BLaER1 treated with 17β-estradiol and CSF1 and Interleukin-3, amounts not matched to agents 10 nM and 100 nM (cell line): ENCODE results near the gene FBXL20.
"Not testable (repeated sequence)": the region's sequence is repeated elsewhere in the genome, so short reads cannot be mapped to it uniquely, and the experiment has no call there.

Experiments used
- H3K27ac ChIP-seq, 11 experiments: shearing (Covaris generic); formaldehyde crosslinking; 2 replicates each; pipeline ENCODE4 v1.8.1; 2022
- H3K27me3 ChIP-seq, 11 experiments: shearing (Covaris generic); formaldehyde crosslinking; 2 replicates each; pipeline ENCODE4 v1.8.1; 2022
- H3K36me3 ChIP-seq, 11 experiments: shearing (Covaris generic); formaldehyde crosslinking; 2 replicates each; pipeline ENCODE4 v1.8.1; 2022
- H3K4me1 ChIP-seq, 10 experiments: shearing (Covaris generic); formaldehyde crosslinking; 2 replicates each; pipeline ENCODE4 v1.8.1; 2022
- H3K4me2 ChIP-seq, 11 experiments: shearing (Covaris generic); formaldehyde crosslinking; 2 replicates each; pipeline ENCODE4 v1.8.1; 2022
- H3K4me3 ChIP-seq, 10 experiments: shearing (Covaris generic); formaldehyde crosslinking; 2 replicates each; pipeline ENCODE4 v1.8.1; 2022
- H3K9ac ChIP-seq, 11 experiments: shearing (Covaris generic); formaldehyde crosslinking; 2 replicates each; pipeline ENCODE4 v1.8.1; 2022
- H3K9me3 ChIP-seq, 11 experiments: shearing (Covaris generic); formaldehyde crosslinking; replicated peaks in 1 of 11; 2 replicates each; pipeline ENCODE4 v1.8.1; 2022
- H4K20me1 ChIP-seq, 11 experiments: shearing (Covaris generic); formaldehyde crosslinking; 2 replicates each; pipeline ENCODE4 v1.8.1; 2022
- Cebpa-rat ChIP-seq, 11 experiments: shearing (Covaris generic); IDR thresholded peaks; 2 replicates each; pipeline ENCODE4 v1.8.1; 2022

The FBXL20 gene

DNA sequence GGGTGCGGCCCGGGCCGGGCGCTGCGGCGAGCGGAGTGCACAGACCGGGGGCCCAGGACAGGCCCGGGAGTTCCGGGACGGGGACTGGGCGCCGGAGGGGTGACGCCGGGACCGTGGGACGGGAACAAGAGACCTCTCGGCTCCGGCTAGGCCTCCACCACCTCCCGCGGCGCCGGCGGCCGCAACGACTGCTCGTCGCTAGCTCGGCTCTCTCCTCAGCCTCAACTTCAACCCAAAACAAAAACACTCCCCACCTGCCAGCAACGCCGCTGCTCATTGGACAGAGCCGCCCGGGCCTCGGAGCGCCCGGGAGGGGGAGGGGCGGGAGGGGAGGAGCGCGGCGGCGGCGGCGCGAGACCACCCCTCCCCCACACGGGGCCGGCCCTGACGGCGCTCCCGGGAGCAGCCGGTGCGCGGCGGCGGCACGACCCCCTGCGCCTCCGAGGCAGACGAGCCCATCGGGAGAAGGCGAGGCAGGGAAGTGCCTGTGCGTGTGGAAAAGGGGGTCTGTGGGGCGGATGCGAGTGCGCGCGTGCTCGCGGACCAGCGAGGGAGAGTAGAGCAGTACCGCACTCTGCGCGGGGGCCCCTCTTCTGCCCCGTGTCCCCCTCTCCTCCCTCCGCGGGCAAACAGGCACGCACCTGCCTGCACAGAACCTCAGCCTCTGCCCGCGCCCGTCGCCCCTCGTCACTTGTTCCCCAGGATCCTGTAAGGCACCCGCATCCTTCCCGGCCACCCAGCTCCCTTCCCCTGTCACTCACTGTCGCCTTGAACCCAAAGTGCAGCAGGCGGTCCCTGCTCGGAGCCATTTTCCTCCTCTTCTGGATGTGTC lies at the start of gene FBXL20:
TSS of gene FBXL20 (minus strand) at position 215 of the 832 bp plus-strand sequence. CDS start 224 bp downstream, outside the sequence.
- H3K4me2 ChIP-seq = peak within 1 kb of the TSS; percentile 85 to 99 (median 95)
- peak within 1 kb of the TSS; percentile 82 to 97 (median 89) for H3K27ac ChIP-seq
- no peaks in the 10 kb centered on the region for H3K9me3 ChIP-seq
- peaks cover 10 to 53% (median 38%) of the 10 kb centered on the region in 11 experiments; a peak in 15 of 22 replicates for H4K20me1 ChIP-seq
- H3K36me3 ChIP-seq = peaks cover 10 to 20% (median 17%) of the 10 kb centered on the region in 11 experiments; a peak in 20 of 22 replicates
- no peak for TF ChIP-seq Cebpa-rat (IDR thresholded peaks at IDR 0.05)
- H3K4me3 ChIP-seq = peak within 1 kb of the TSS; percentile 88 to 100 (median 95)
- no peaks in the 10 kb centered on the region for H3K27me3 ChIP-seq
- peak within 1 kb of the TSS; percentile 89 to 98 (median 96) for H3K9ac ChIP-seq
- peaks cover 15 to 53% (median 30%) of the 10 kb centered on the region in 10 experiments for H3K4me1 ChIP-seq

DNA sequence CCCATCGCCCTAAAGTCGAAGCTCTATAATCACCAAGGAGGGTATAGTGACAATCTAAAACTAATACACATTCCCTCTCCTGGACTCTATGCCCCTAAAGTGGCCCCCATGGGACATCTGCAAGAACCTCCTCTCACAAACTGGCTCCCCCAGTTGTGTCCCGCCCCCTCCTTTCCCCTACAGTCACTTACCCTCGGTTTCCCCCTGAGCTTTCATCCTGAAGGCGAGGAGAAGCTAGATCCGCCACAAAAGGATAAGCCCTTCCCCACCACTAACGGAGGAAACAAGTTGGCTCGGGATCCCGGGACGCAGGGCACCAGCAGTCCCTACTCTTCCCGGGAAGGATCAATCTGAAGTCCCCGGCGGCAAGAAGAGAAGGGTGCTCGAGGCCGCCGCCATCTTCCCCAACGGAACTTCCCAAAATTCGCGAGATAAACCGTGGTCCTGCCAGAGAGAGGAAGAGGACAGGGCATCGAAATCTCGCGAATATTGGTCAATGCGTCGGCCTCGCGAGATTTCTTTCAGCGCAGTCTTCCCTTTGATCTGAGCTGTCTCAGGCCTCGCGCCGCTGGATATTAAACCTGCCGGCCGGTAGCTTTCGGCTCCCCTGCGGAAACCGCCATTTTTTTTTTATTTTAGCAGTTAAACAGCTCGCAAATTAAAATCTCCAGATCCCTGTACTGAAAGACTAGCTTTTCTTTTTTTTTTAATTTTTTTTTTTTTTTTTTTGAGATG lies 49.6 kb upstream of the FBXL20 start, which contains the start of gene MED1:
TSS of gene MED1 (minus strand) at position 417 of the 735 bp plus-strand sequence. CDS start at position 216, 201 bp downstream.
- Histone ChIP-seq H3K27ac (peak within 1 kb of the TSS; percentile 84 to 98 (median 94)), H3K4me2 (peak within 1 kb of the TSS; percentile 81 to 96 (median 92)), H3K9me3 (no peaks in the 10 kb centered on the region), H3K36me3 (peaks cover 22 to 41% (median 32%) of the 10 kb centered on the region in 11 experiments), H4K20me1 (peaks cover 0 to 42% (median 23%) of the 10 kb centered on the region in 11 experiments; a peak in 14 of 22 replicates), H3K9ac (peak within 1 kb of the TSS; percentile 90 to 99 (median 96)), H3K4me1 (peaks cover 24 to 35% (median 31%) of the 10 kb centered on the region in 10 experiments), H3K4me3 (peak within 1 kb of the TSS; percentile 78 to 87 (median 85)), H3K27me3 (no peaks in the 10 kb centered on the region)
- TF ChIP-seq Cebpa-rat (IDR thresholded peaks at IDR 0.05) = peak in 1 of 11 experiments; percentile 24; a peak in 1 of 22 replicates

GRCh38 chr17:39450051-39450450 lies 48.6 kb upstream of the FBXL20 start:
- TF ChIP-seq Cebpa-rat (IDR thresholded peaks at IDR 0.05) = no peak
- H3K4me2 ChIP-seq = peak overlapping the region; percentile 81 to 96 (median 92)
- H3K9ac ChIP-seq = peak overlapping the region; percentile 90 to 99 (median 96)
- H4K20me1 ChIP-seq = peaks cover 0 to 52% (median 32%) of the 10 kb centered on the region in 11 experiments; a peak in 14 of 22 replicates
- peaks cover 24 to 35% (median 31%) of the 10 kb centered on the region in 10 experiments for H3K4me1 ChIP-seq
- H3K36me3 ChIP-seq = peaks cover 32 to 51% (median 41%) of the 10 kb centered on the region in 11 experiments
- H3K4me3 ChIP-seq = peak overlapping the region; percentile 78 to 87 (median 85)
- peak overlapping the region; percentile 84 to 98 (median 94); a peak in 19 of 22 replicates for H3K27ac ChIP-seq
- H3K9me3 ChIP-seq = no peaks in the 10 kb centered on the region
- no peaks in the 10 kb centered on the region for H3K27me3 ChIP-seq

GRCh38 chr17:39447561-39447960 lies 46.1 kb upstream of the FBXL20 start:
- Histone ChIP-seq H3K9ac (peak overlapping the region in 6 of 11 experiments; percentile 23 to 99 (median 39); a peak in 4 of 22 replicates), H4K20me1 (peaks cover 0 to 68% (median 45%) of the 10 kb centered on the region in 11 experiments; a peak in 14 of 22 replicates), H3K27me3 (no peaks in the 10 kb centered on the region), H3K36me3 (peaks cover 57 to 75% (median 66%) of the 10 kb centered on the region in 11 experiments), H3K4me3 (no peak overlapping the region), H3K4me2 (no peak overlapping the region), H3K27ac (no peak overlapping the region), H3K4me1 (peaks cover 24 to 35% (median 31%) of the 10 kb centered on the region in 10 experiments), H3K9me3 (no peaks in the 10 kb centered on the region)
- no peak for TF ChIP-seq Cebpa-rat (IDR thresholded peaks at IDR 0.05)

- H3K27ac ChIP-seq = no peak overlapping the region
- no peak for TF ChIP-seq Cebpa-rat (IDR thresholded peaks at IDR 0.05)
- H4K20me1 ChIP-seq = peaks cover 0 to 73% (median 51%) of the 10 kb centered on the region in 11 experiments; a peak in 14 of 22 replicates
- no peak overlapping the region for H3K9ac ChIP-seq
- H3K9me3 ChIP-seq = no peaks in the 10 kb centered on the region
- no peaks in the 10 kb centered on the region for H3K27me3 ChIP-seq
- peaks cover 98 to 100% (median 100%) of the 10 kb centered on the region in 11 experiments for H3K36me3 ChIP-seq
- no peak overlapping the region for H3K4me3 ChIP-seq
- peaks cover 0 to 5% (median 4%) of the 10 kb centered on the region in 10 experiments; a peak in 8 of 20 replicates for H3K4me1 ChIP-seq
- H3K4me2 ChIP-seq = no peak overlapping the region
These were observed 41.9 kb upstream of the FBXL20 start for GRCh38 chr17:39443326-39443725.

DNA sequence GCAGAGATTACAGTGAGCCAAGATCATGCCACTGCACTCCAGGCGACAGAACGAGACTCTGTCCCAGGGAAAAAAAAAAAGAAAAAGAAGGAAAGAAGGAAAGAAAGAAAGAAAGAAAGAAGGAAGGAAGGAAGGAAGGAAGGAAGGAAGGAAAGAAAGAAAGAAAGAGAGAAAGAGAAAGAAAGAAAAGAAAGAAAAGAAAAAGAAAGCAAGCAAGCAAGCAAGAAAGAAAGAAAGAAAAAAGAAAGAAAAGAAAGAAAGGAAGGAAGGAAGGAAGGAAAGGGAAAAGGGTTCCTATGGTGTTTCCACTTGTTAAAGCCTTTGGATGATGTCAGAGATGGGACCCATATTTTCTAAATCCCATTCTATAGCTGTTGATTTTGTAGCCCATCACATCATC lies 38.4 kb upstream of the FBXL20 start:
- H3K4me1 ChIP-seq, H3K4me2 ChIP-seq, H3K4me3 ChIP-seq, H3K27me3 ChIP-seq, H3K9me3 ChIP-seq, H3K27ac ChIP-seq: not testable (repeated sequence)
- 0 out of 22 replicates have a peak overlapping the region, but pooled peaks of 1 of the 11 experiments have one; percentile 18 for H3K9ac ChIP-seq
- peaks cover 0 to 63% (median 32%) of the 10 kb centered on the region in 11 experiments; a peak in 14 of 22 replicates for H4K20me1 ChIP-seq
- H3K36me3 ChIP-seq = peaks cover 95 to 100% (median 100%) of the 10 kb centered on the region in 11 experiments

GRCh38 chr17:39429600-39429999 lies 28.2 kb upstream of the FBXL20 start:
- Histone ChIP-seq H3K4me3 (no peak overlapping the region), H3K27ac (no peak overlapping the region), H4K20me1 (peaks cover 0 to 21% (median 10%) of the 10 kb centered on the region in 11 experiments; a peak in 10 of 22 replicates), H3K9ac (no peak overlapping the region), H3K9me3 (no peaks in the 10 kb centered on the region), H3K36me3 (peaks cover 97 to 100% (median 100%) of the 10 kb centered on the region in 11 experiments), H3K4me1 (no peaks in the 10 kb centered on the region), H3K4me2 (no peak overlapping the region), H3K27me3 (no peaks in the 10 kb centered on the region)
- TF ChIP-seq Cebpa-rat (IDR thresholded peaks at IDR 0.05) = no peak

- no peak overlapping the region for H3K4me3 ChIP-seq
- H3K9ac ChIP-seq = no peak overlapping the region
- H3K9me3 ChIP-seq = no peaks in the 10 kb centered on the region
- H3K4me1 ChIP-seq = no peaks in the 10 kb centered on the region
- H3K36me3 ChIP-seq = peaks cover 95 to 100% (median 99%) of the 10 kb centered on the region in 11 experiments
- TF ChIP-seq Cebpa-rat (IDR thresholded peaks at IDR 0.05) = no peak
- H3K4me2 ChIP-seq = no peak overlapping the region
- H3K27me3 ChIP-seq = no peaks in the 10 kb centered on the region
- peaks cover 0 to 20% (median 6%) of the 10 kb centered on the region in 11 experiments; a peak in 9 of 22 replicates for H4K20me1 ChIP-seq
- no peak overlapping the region for H3K27ac ChIP-seq
These were observed 14.7 kb upstream of the FBXL20 start for GRCh38 chr17:39416141-39416540.
